Glutamatergic neuron (in vitro differentiated cells): ENCODE results near the gene SMG1. TPM values are rescaled to one million over a fixed set of nuclear protein-coding genes. Genes with fewer than 3 reads are reported as not detected.

ENCODE experiments used
- total RNA-seq: library from RNA; stranded (reverse); fragmentation: NEBNext Ultra II Directional; extraction: Animal tissue kit (Norgen Biotek cat#: 25700); gene quantifications from one replicate; pipeline ENCODE4 v1.2.1, GENCODE V29; 2021; ENCODE audit not compliant: unreplicated experiment

SMG1 gene
- total RNA-seq, 1 donor from 2014 or later, result 82.1 TPM

Other genes starting within 250 kb of the SMG1 start
- gene RPS15A, start 136.1 kb downstream of the SMG1 start, total RNA-seq, result 784 TPM
- gene ARL6IP1, start 124.9 kb downstream of the SMG1 start, total RNA-seq, result 238 TPM
- 2.5 TPM for gene TMC7, start 57.5 kb upstream of the SMG1 start, total RNA-seq
- 21.3 TPM for gene COQ7, start 141.2 kb upstream of the SMG1 start, total RNA-seq
- 3.4 TPM for gene ITPRIPL2, start 187.6 kb upstream of the SMG1 start, total RNA-seq
- 10.0 TPM for gene SYT17, start 241.8 kb upstream of the SMG1 start, total RNA-seq